ENCODE data around the gene TRPM1. TPM values are rescaled to one million over a fixed set of nuclear protein-coding genes. Genes with fewer than 3 reads are reported as not detected.
A peak's percentile ranks its signal among the peaks of the same experiment; 100 is the strongest.

The TRPM1 gene
- total and polyA plus RNA-seq, 4 experiments from 2014 or later: not detected

- H3K9me3 ChIP-seq (ENCODE audit: control insufficient read depth in 1 of 2, low read length in 2 of 2): no peaks in the 10 kb centered on the region
- no peaks in the 10 kb centered on the region for H3K4me1 Mint-ChIP-seq
Observed at GRCh38 chr15:31024979-31025378, 76.5 kb downstream of the TRPM1 start.

DNA sequence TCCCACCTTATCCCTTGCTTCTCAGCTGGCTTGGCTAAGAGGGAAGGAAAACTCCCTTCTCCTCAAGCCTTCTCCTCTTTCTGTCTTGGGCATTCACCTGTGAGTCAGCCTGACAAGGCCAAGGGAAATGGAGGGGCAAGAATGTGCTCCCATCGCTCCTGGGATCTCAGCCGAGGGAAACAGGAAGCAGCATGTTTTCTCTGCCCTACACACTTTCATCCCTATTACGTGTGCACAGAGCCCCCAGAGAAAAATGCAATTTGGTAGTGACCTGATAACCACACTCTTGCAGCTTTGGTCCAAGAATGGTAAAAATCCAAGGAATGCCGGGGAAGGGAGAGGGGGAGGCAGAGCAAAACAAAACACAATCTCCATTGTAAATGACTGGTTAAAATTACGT, 77.2 kb downstream of the TRPM1 start:
- no peak overlapping the region for H3K4me3 Mint-ChIP-seq
- H3K9me3 Mint-ChIP-seq: peaks cover 0 to 1% (median 0%) of the 10 kb centered on the region in 8 donors
- no peaks in the 10 kb centered on the region for H3K27me3 ChIP-seq (ENCODE audit: insufficient read depth, low read length)
- H3K4me1 Mint-ChIP-seq: no peaks in the 10 kb centered on the region
- no peaks in the 10 kb centered on the region for H3K9me3 ChIP-seq (ENCODE audit: control insufficient read depth in 1 of 2, low read length in 2 of 2)
- H3K36me3 ChIP-seq (ENCODE audit: insufficient read depth, low read length): no peaks in the 10 kb centered on the region
- H3K27ac ChIP-seq (ENCODE audit: low read depth, low read length): no peak overlapping the region
- H3K4me3 ChIP-seq (ENCODE audit: low read length in 2 of 2): no peak overlapping the region
- intact Hi-C loops (cut with micrococcal nuclease): no loop called here
- H3K27me3 Mint-ChIP-seq: peaks cover 18 to 21% of the 10 kb centered on the region in 2 donors
- no peaks in the 10 kb centered on the region for H3K4me1 ChIP-seq (ENCODE audit: insufficient read depth, low read length)
- peak overlapping the region in 1 of 7 donors; percentile 21 for H3K27ac Mint-ChIP-seq
- H3K36me3 Mint-ChIP-seq: no peaks in the 10 kb centered on the region
- DNase-seq: no peak
- CTCF ChIA-PET (ENCODE audit: partially characterized antibody): no interaction called here
- POLR2A ChIA-PET (ENCODE audit: partially characterized antibody): no interaction called here

More at GRCh38 chr15:31024979-31025378, 76.5 kb downstream of the TRPM1 start:
- no peak overlapping the region for H3K4me3 Mint-ChIP-seq
- H3K9me3 Mint-ChIP-seq: peaks cover 0 to 1% (median 0%) of the 10 kb centered on the region in 8 donors
- no peak overlapping the region for H3K27ac Mint-ChIP-seq
- H3K27me3 Mint-ChIP-seq: peaks cover 17 to 21% of the 10 kb centered on the region in 2 donors
- Histone ChIP-seq H3K36me3 (ENCODE audit: insufficient read depth, low read length) (no peaks in the 10 kb centered on the region), H3K27me3 (ENCODE audit: insufficient read depth, low read length) (no peaks in the 10 kb centered on the region), H3K4me3 (ENCODE audit: low read length in 2 of 2) (no peak overlapping the region), H3K4me1 (ENCODE audit: insufficient read depth, low read length) (no peaks in the 10 kb centered on the region), H3K27ac (ENCODE audit: low read depth, low read length) (no peak overlapping the region)
- H3K36me3 Mint-ChIP-seq: no peaks in the 10 kb centered on the region
- CTCF ChIA-PET (ENCODE audit: partially characterized antibody): no interaction called here
- no peak for DNase-seq
- intact Hi-C loops (cut with micrococcal nuclease): no loop called here
- POLR2A ChIA-PET (ENCODE audit: partially characterized antibody): no interaction called here

DNA sequence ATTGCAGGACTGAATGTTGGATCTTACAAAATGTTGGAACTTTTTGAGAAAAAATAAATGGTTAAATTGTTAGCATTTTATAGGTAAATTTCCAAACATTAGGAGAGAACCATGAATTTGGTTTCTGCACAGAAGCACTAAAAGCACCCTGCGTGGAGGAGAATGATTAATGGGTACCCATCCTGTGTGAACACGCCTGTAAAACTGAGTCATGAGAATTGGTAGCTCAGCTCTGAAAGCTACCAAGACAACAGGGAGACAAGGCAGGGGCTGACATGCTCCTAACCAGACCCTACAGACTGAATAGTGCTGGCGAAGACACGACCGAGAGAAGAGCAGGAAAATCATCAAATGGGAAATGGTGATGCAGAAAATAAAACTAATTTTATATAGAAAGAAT, 77.7 kb downstream of the TRPM1 start:
- Histone ChIP-seq H3K27ac (ENCODE audit: low read depth, low read length) (no peak overlapping the region), H3K9me3 (ENCODE audit: control insufficient read depth in 1 of 2, low read length in 2 of 2) (no peaks in the 10 kb centered on the region), H3K36me3 (ENCODE audit: insufficient read depth, low read length) (no peaks in the 10 kb centered on the region), H3K4me3 (ENCODE audit: low read length in 2 of 2) (no peak overlapping the region), H3K27me3 (ENCODE audit: insufficient read depth, low read length) (no peaks in the 10 kb centered on the region), H3K4me1 (ENCODE audit: insufficient read depth, low read length) (no peaks in the 10 kb centered on the region)
- H3K27ac Mint-ChIP-seq: no peak overlapping the region
- H3K36me3 Mint-ChIP-seq: no peaks in the 10 kb centered on the region
- H3K4me1 Mint-ChIP-seq: no peaks in the 10 kb centered on the region
- intact Hi-C loops (cut with micrococcal nuclease): no loop called here
- peaks cover 0 to 1% (median 0%) of the 10 kb centered on the region in 8 donors for H3K9me3 Mint-ChIP-seq
- POLR2A ChIA-PET (ENCODE audit: partially characterized antibody): no interaction called here
- CTCF ChIA-PET (ENCODE audit: partially characterized antibody): no interaction called here
- no peak overlapping the region for H3K4me3 Mint-ChIP-seq
- DNase-seq: no peak
- H3K27me3 Mint-ChIP-seq: peaks cover 17 to 22% of the 10 kb centered on the region in 2 donors

DNA sequence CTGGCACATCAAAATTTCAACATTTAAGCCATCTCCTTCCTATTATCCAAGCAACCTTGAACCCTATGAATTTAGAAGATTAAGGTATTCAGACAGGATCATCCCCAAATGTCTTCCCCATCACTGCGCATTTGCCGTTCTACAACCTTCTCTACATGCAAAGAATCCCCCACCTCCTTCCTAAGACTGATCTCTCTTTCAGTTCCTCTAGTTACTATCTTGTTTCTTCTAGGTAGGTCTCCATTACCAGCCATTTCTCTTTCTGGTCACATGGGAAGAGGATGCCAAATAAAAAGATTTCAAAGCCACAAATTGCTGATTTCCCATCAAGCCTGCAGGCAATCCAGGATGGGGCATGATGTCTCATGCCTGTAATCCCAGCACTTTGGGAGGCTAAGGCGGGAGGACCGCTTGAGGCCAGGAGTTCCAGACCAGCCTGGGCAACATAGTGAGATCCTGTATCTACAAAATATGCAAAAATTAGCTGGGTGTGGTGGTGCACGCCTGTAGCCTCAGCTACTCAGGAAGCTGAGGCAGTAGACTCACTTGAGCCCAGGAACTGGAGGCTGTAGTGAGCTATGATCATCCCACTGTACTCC, 80.4 kb downstream of the TRPM1 start:
- no peak for DNase-seq
- Mint-ChIP-seq H3K4me1 (no peaks in the 10 kb centered on the region), H3K27me3 (peaks cover 14 to 21% of the 10 kb centered on the region in 2 donors), H3K36me3 (no peaks in the 10 kb centered on the region), H3K9me3 (peaks cover 0 to 1% (median 0%) of the 10 kb centered on the region in 8 donors), H3K4me3 (no peak overlapping the region), H3K27ac (no peak overlapping the region)
- POLR2A ChIA-PET (ENCODE audit: partially characterized antibody): interaction anchor here (1.1 kb wide), 1 partner anchor 467 kb away, joined by 3 read pairs; no protein-coding TSS in a partner anchor
- Histone ChIP-seq H3K4me1 (ENCODE audit: insufficient read depth, low read length) (no peaks in the 10 kb centered on the region), H3K36me3 (ENCODE audit: insufficient read depth, low read length) (no peaks in the 10 kb centered on the region), H3K9me3 (ENCODE audit: control insufficient read depth in 1 of 2, low read length in 2 of 2) (no peaks in the 10 kb centered on the region), H3K4me3 (ENCODE audit: low read length in 2 of 2) (no peak overlapping the region), H3K27ac (ENCODE audit: low read depth, low read length) (no peak overlapping the region), H3K27me3 (ENCODE audit: insufficient read depth, low read length) (no peaks in the 10 kb centered on the region)
- CTCF ChIA-PET (ENCODE audit: partially characterized antibody): no interaction called here
- intact Hi-C loops (cut with micrococcal nuclease): no loop called here

- Histone ChIP-seq H3K36me3 (ENCODE audit: insufficient read depth, low read length) (no peaks in the 10 kb centered on the region), H3K9me3 (ENCODE audit: control insufficient read depth in 1 of 2, low read length in 2 of 2) (no peaks in the 10 kb centered on the region), H3K4me3 (ENCODE audit: low read length in 2 of 2) (no peak overlapping the region), H3K4me1 (ENCODE audit: insufficient read depth, low read length) (no peaks in the 10 kb centered on the region), H3K27me3 (ENCODE audit: insufficient read depth, low read length) (no peaks in the 10 kb centered on the region), H3K27ac (ENCODE audit: low read depth, low read length) (no peak overlapping the region)
- Mint-ChIP-seq H3K27me3 (peaks cover 16% of the 10 kb centered on the region in 2 donors), H3K4me1 (no peaks in the 10 kb centered on the region), H3K4me3 (no peak overlapping the region), H3K36me3 (no peaks in the 10 kb centered on the region), H3K27ac (no peak overlapping the region), H3K9me3 (peaks cover 0 to 1% (median 0%) of the 10 kb centered on the region in 8 donors)
- ChIA-PET POLR2A (ENCODE audit: partially characterized antibody) (no interaction called here), CTCF (ENCODE audit: partially characterized antibody) (no interaction called here)
- no peak for DNase-seq
- intact Hi-C loops (cut with micrococcal nuclease): no loop called here
Observed at GRCh38 chr15:31020542-31020941, 81.0 kb downstream of the TRPM1 start.

DNA sequence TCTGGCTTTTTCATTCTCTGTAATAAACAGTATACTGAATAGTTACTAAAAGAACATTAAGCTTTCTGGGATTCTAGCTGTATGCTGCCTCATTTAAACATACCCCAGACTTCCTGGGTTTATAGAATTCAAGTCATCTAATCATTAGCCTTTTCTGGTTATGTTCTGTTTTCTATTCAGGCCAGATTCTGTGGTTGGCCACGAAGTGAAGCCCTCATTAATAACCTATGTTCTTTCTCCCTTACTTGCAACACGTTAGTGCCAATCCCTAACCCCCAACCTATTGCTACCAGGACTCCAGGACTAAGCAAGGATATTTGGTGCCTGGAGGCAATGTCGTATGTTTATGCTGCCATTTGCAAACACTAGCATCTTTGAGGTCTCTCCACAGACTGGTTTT, 81.5 kb downstream of the TRPM1 start:
- H3K27ac Mint-ChIP-seq: no peak overlapping the region
- no peaks in the 10 kb centered on the region for H3K4me1 ChIP-seq (ENCODE audit: insufficient read depth, low read length)
- no peaks in the 10 kb centered on the region for H3K9me3 ChIP-seq (ENCODE audit: control insufficient read depth in 1 of 2, low read length in 2 of 2)
- no peaks in the 10 kb centered on the region for H3K36me3 ChIP-seq (ENCODE audit: insufficient read depth, low read length)
- no peaks in the 10 kb centered on the region for H3K4me1 Mint-ChIP-seq
- H3K4me3 Mint-ChIP-seq: no peak overlapping the region
- H3K27me3 ChIP-seq (ENCODE audit: insufficient read depth, low read length): no peaks in the 10 kb centered on the region
- no peak overlapping the region for H3K27ac ChIP-seq (ENCODE audit: low read depth, low read length)
- intact Hi-C loops (cut with micrococcal nuclease): no loop called here
- H3K36me3 Mint-ChIP-seq: no peaks in the 10 kb centered on the region
- CTCF ChIA-PET (ENCODE audit: partially characterized antibody): no interaction called here
- POLR2A ChIA-PET (ENCODE audit: partially characterized antibody): no interaction called here
- peaks cover 0 to 1% (median 0%) of the 10 kb centered on the region in 8 donors for H3K9me3 Mint-ChIP-seq
- H3K27me3 Mint-ChIP-seq: peaks cover 15 to 16% of the 10 kb centered on the region in 2 donors
- no peak overlapping the region for H3K4me3 ChIP-seq (ENCODE audit: low read length in 2 of 2)
- no peak for DNase-seq

DNA sequence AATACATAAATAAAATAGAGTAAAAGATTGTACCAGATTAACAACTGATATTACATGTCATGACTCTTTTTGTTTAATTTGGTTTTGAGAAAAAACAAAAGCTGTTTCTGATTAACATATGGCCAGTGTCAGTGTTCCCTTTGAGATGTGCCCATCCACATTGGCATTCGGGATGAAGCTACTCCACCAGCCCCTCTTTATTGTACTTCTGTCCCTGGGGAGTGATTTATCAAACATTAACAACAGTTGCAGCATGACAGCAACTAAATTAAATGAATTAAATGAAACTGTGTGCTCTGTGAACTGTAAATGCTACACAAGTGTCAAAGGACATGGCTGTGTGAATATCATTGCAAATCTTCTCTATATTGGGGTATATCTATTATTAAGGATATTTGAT, 84.2 kb downstream of the TRPM1 start:
- Mint-ChIP-seq H3K4me1 (no peaks in the 10 kb centered on the region), H3K27ac (no peak overlapping the region), H3K27me3 (peaks cover 11 to 13% of the 10 kb centered on the region in 2 donors), H3K4me3 (no peak overlapping the region), H3K36me3 (peaks cover 3 to 6% of the 10 kb centered on the region in 2 donors), H3K9me3 (peaks cover 2 to 17% (median 14%) of the 10 kb centered on the region in 8 donors)
- Histone ChIP-seq H3K4me1 (ENCODE audit: insufficient read depth, low read length) (no peaks in the 10 kb centered on the region), H3K36me3 (ENCODE audit: insufficient read depth, low read length) (no peaks in the 10 kb centered on the region), H3K9me3 (ENCODE audit: control insufficient read depth in 1 of 2, low read length in 2 of 2) (no peaks in the 10 kb centered on the region), H3K4me3 (ENCODE audit: low read length in 2 of 2) (no peak overlapping the region), H3K27ac (ENCODE audit: low read depth, low read length) (no peak overlapping the region), H3K27me3 (ENCODE audit: insufficient read depth, low read length) (no peaks in the 10 kb centered on the region)
- DNase-seq: no peak
- intact Hi-C loops (cut with micrococcal nuclease): no loop called here
- ChIA-PET POLR2A (ENCODE audit: partially characterized antibody) (no interaction called here), CTCF (ENCODE audit: partially characterized antibody) (no interaction called here)
